LNCaP clone FGC (cell line): ENCODE measurements around the gene RNF212.

Source experiments
- DNase-seq: peaks from one replicate; pipeline ENCODE4 v3.0.0-alpha.2; 2011; ENCODE audit warnings: low read depth
- H3K4me3 ChIP-seq: 2 replicates; pipeline ENCODE4 v1.5.1; 2011; ENCODE audit warnings: mild to moderate bottlenecking, low read depth, low read length, control low read depth
- TF ChIP-seq, protein P1 (sequence below): IDR thresholded peaks from 2 replicates; pipeline ENCODE4 v1.5.1; 2012; ENCODE audit warnings: mild to moderate bottlenecking; ENCODE audit not compliant: control insufficient read depth, insufficient read depth; ENCODE audit errors: extremely low read depth

The RNF212 gene

DNA sequence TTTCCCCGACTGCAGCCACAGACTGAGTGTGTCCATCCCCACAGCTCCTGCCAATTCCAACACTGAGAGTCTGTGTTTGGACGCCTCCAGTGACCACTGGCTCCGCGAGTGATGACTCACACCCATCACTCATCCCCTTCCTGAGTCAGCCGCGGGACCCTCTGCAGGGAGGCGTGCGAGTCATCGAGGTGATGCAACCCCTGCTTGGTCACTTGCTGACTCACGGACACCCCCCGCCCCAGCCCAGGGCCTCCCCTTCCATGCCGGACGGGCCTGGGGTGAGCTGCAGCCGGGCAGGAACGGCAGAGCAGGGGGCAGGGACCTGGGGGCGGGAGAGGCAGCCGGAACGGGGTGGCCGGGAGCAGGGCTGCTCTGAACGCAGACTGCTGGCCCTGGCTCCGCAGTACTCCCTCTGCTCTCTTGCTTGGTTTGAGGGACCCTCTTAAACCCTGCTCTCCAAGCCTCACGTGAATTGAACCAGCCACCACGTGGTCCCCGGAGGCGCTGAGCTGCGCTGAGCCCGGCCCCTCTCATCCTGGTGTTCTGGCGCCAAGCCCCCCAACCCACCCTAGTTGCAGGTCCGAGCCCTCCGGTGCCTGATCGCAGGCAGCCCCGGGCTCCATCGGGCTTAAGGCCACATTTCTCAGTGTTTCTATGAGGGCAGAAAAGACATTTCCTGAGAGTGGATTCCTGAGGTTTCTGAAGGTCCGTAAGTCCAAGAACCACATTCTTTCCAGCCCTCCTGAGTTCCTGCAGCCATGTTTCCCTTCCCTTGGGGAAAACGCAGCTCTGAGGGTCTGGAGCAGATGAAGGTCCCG, 69.5 kb downstream of the RNF212 start:
- TF ChIP-seq, protein P1, sequence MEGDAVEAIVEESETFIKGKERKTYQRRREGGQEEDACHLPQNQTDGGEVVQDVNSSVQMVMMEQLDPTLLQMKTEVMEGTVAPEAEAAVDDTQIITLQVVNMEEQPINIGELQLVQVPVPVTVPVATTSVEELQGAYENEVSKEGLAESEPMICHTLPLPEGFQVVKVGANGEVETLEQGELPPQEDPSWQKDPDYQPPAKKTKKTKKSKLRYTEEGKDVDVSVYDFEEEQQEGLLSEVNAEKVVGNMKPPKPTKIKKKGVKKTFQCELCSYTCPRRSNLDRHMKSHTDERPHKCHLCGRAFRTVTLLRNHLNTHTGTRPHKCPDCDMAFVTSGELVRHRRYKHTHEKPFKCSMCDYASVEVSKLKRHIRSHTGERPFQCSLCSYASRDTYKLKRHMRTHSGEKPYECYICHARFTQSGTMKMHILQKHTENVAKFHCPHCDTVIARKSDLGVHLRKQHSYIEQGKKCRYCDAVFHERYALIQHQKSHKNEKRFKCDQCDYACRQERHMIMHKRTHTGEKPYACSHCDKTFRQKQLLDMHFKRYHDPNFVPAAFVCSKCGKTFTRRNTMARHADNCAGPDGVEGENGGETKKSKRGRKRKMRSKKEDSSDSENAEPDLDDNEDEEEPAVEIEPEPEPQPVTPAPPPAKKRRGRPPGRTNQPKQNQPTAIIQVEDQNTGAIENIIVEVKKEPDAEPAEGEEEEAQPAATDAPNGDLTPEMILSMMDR, result no peak
- no peak overlapping the region for H3K4me3 ChIP-seq
- DNase-seq, result no peak

DNA sequence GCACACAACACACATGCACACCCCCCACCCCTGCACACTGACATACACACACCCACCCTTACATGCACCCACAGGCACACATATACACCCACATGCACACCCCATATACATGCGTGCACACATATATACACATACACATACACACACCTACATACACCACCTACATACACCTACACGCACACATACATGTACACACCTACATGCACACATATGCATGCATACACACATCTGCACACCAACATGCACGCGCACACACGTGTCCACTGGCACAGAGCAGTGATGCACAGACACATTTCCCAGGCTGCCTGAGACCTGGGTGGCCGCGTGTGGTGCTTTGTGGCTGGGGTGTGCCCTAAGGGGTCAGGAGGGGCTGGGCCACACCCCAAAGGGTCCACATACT, 70.2 kb downstream of the RNF212 start:
- no peak overlapping the region for H3K4me3 ChIP-seq
- no peak for DNase-seq
- TF ChIP-seq, protein P1, result no peak

DNA sequence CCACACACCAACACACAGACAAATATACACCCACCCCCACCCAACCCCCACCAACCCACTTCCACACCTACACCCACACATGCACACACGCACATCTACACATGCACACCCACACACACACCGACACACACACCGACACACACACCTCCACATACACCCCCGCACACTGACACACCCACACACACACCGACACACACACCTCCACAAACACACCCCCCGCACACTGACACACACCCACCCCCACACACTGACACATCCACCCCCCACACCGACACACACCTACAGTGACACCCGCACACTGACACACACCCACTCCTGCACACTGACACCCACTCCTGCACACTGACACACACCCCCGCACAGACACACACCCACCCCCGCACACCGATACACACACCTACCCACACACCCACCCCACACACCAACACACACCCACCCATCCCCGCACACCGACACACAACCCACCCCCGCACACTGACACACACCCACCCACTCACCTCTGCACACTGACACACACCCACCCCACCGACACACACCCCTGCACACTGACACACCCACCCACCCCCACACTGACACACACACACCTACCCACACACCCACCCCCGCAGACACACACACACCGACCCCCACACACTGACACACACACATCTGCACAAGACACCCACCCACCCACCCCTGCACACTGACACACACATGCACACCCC, 70.9 kb downstream of the RNF212 start:
- TF ChIP-seq, protein P1, result no peak
- H3K4me3 ChIP-seq, result no peak overlapping the region
- DNase-seq, result no peak

DNA sequence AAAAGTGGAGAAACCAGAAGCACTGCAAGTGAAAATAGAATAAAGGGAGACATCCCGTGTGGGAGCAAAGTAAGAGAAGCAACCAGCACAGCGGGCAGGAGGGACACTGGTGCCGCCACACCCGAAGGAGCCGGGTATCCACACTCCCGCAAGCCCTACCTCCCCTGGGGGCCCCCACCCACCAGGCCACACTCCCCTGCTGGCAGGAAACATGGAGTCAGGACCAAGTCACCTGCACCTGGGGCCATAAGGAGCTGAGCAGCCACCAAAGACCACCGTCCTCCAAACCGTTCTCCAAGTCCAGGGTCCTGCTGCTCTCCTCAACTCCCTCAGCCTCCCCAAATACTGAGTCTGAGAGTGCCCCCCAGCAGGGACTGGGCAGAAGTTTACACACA, 71.4 kb downstream of the RNF212 start:
- TF ChIP-seq, protein P1, result no peak
- DNase-seq, result no peak
- H3K4me3 ChIP-seq, result no peak overlapping the region

DNA sequence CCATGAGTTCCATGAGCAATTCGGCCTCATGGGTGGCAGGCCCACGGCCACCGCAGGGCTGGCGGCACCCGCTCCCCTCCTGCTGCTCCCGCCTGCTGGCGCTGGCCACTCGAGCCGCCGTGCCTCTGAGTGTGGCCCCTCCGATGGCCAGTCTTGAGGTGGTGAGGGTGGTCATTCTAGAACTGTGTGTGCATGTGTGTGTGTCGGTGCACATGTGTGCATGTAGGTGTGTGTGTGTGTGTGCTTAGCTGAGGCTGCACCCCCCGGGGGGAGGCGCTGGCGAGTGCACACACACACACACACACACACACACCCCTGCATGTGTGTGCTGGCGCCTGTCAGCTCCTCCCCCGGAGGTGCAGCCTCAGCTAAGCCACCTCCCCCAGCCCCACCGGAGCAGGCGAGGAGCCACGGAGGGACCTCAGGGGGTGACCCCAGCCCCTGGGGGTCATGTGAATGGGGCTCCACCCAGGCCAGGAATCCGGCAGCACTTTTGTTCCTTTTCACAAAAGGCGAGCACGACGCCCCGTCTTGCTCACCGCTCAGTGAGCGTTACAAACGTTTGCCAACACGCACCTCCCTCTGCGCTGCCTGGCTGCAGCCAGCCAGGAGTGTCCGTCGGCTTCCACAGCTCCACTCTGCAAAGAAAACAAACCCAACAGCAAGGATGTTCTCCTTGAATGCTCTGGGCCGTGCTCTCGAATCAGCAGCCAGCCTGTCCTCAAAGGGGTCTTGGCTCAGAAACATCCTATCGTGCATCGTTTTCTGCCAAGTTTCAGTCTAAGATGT, 72.0 kb downstream of the RNF212 start:
- TF ChIP-seq, protein P1, result no peak
- no peak for DNase-seq
- H3K4me3 ChIP-seq, result no peak overlapping the region

DNA sequence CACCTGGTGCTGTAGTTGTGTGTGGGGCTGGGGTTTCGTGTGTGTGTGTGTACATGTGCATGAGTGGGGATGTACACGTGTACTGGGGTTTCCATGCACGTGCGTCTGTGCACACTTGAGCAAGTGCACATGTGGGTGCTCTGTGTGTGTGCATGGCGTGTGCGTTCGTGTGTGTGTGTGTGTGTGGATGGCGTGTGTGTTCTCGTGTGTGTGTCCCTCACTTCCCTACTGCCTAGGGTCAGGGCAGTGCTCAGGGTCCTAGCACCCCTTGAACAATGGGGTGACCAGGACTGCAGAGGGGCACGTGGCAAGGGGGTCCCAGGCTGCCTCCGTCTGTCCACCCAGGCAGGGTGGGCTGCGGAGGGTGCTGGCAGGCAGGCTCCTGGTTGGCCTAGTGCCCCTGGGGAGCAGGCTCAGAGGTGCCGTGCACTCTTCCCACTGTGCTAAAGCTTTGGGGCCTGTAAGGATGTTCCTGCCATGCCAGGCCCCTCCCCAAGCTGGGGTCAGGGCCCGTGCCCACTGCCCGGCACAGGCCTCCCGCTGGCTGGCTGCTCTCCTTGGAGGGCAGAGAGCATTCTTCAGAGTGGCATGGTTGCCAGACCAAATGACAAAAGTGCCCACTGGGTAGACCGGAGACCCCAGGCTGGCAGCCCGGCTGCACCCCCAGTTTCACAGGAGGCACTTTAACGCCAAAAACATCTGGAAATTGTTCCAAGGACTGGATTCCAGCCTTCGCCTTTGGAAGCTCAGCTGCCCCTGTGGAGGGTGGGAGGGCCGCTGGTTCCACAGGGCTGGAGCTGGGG, 72.8 kb downstream of the RNF212 start:
- H3K4me3 ChIP-seq, result no peak overlapping the region
- no peak for DNase-seq
- TF ChIP-seq, protein P1, result no peak
